Gastroesophageal sphincter (tissue), 3 donors: Measurements from ENCODE around the gene VWA5A.

Experiments
- CTCF ChIP-seq, 4 experiments: fragments of 200-600 bp in 2 of 4; fragments of 450-650 bp in 2 of 4; sonication (generic) in 1 of 4; IDR thresholded peaks; one replicate each; pipeline ENCODE4 v1.5.1; 2017 to 2019; ENCODE audit warnings: antibody characterized with exemption in 4 of 4, mild to moderate bottlenecking in 2 of 4, moderate library complexity in 2 of 4
- POLR2A ChIP-seq, 2 donors: fragments of 450-650 bp; IDR thresholded peaks; one replicate each; pipeline ENCODE4 v1.6.1; 2017; ENCODE audit warnings: antibody characterized with exemption in 2 of 2, mild to moderate bottlenecking in 2 of 2, moderate library complexity in 1 of 2
- POLR2AphosphoS5 ChIP-seq: sonication (generic); formaldehyde crosslinking; IDR thresholded peaks from one replicate; pipeline ENCODE4 v1.6.1; 2017; ENCODE audit warnings: antibody characterized with exemption

DNA sequence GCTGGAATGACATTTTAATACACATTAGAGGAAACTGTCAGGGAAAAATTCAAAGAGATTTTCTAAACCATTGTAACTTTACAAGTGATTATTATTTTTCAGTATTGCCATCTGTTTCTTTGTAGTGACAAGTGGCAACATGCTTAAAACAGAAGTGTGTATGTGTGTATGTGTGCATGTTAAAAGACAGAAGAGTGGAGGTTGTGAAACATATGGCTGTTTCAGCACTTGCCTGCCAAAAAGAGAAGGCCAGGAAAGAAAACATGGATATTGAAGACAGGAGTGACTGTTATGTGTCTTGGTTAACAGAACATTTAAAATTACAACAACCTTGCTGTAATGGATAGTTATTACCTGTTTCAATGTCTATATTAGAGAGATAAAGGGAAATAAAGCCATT, 24.3 kb upstream of the VWA5A start:
- TF ChIP-seq POLR2A (IDR thresholded peaks at IDR 0.05) (no peak), CTCF (IDR thresholded peaks at IDR 0.05) (no peak), POLR2AphosphoS5 (no peak)
